Natural killer cell treated with Interleukin-12 subunit alpha and Interleukin-12 subunit beta and Interleukin-15 and Interleukin-18, amount 100 ng/mL, for 72 hours (primary cell): ENCODE measurements around the gene EFNA5. TPM values are rescaled to one million over a fixed set of nuclear protein-coding genes. Genes with fewer than 3 reads are reported as not detected.
"Not testable (repeated sequence)": the region's sequence is repeated elsewhere in the genome, so short reads cannot be mapped to it uniquely, and the experiment has no call there.

Experiments used
- ATAC-seq, 2 donors: fragments of 150-1000 bp; cut with Tn5 transposase in 1 of 2; sonication (Bioruptor Pico), chemical (Tn5 transposase) in 1 of 2; 2 replicates each; pipeline ENCODE4 v1.10.0; 2021
- DNase-seq: peaks from one replicate; pipeline ENCODE4 v3.0.0; 2022; ENCODE audit warnings: low spot score
- H3K27ac Mint-ChIP-seq, 2 donors: 1 replicate in 1 of 2; 2 replicates in 1 of 2; pipeline ENCODE4 v1.8.0; 2022; ENCODE audit warnings: mixed read lengths in 2 of 2, mild to moderate bottlenecking in 1 of 2, moderate library complexity in 1 of 2
- H3K27me3 Mint-ChIP-seq, 2 donors: 1 replicate in 1 of 2; 2 replicates in 1 of 2; pipeline ENCODE4 v1.8.0; 2022; ENCODE audit warnings: mixed read lengths in 2 of 2
- H3K36me3 Mint-ChIP-seq: one replicate; pipeline ENCODE4 v1.8.0; 2022; ENCODE audit warnings: mixed read lengths
- H3K4me1 Mint-ChIP-seq, 2 donors: 1 replicate in 1 of 2; 2 replicates in 1 of 2; pipeline ENCODE4 v1.8.0; 2022; ENCODE audit warnings: low read depth in 2 of 2, mixed read lengths in 2 of 2, mild to moderate bottlenecking in 1 of 2
- H3K4me3 Mint-ChIP-seq: one replicate; pipeline ENCODE4 v1.8.0; 2022; ENCODE audit warnings: mixed read lengths
- H3K9me3 Mint-ChIP-seq: 2 replicates; pipeline ENCODE4 v1.8.0; 2022; ENCODE audit warnings: mixed read lengths
- total RNA-seq, 2 donors: library from RNA; stranded (reverse); gene quantifications; one replicate each; pipeline ENCODE4 v1.2.3, GENCODE V29; 2022

Gene EFNA5
- total RNA-seq, 2 donors from 2014 or later = 1.2 to 2.2 TPM

GRCh38 chr5:107451028-107451427 lies 219.7 kb downstream of the EFNA5 start:
- ATAC-seq (no peak), DNase-seq (no peak)
- Mint-ChIP-seq H3K27ac (no peak overlapping the region), H3K27me3 (peaks cover 0 to 8% of the 10 kb centered on the region in 2 donors), H3K9me3 (peaks cover 2% of the 10 kb centered on the region), H3K4me3 (no peak overlapping the region), H3K36me3 (no peaks in the 10 kb centered on the region), H3K4me1 (peaks cover 11 to 12% of the 10 kb centered on the region in 2 donors)

GRCh38 chr5:107450531-107450930 lies 220.2 kb downstream of the EFNA5 start:
- H3K36me3 Mint-ChIP-seq = no peaks in the 10 kb centered on the region
- no peak for DNase-seq
- peaks cover 0 to 8% of the 10 kb centered on the region in 2 donors for H3K27me3 Mint-ChIP-seq
- ATAC-seq = no peak
- no peak overlapping the region for H3K27ac Mint-ChIP-seq
- H3K4me3 Mint-ChIP-seq = no peak overlapping the region
- peaks cover 9 to 12% of the 10 kb centered on the region in 2 donors for H3K4me1 Mint-ChIP-seq
- H3K9me3 Mint-ChIP-seq = peaks cover 2% of the 10 kb centered on the region

GRCh38 chr5:107449369-107449768 lies 221.4 kb downstream of the EFNA5 start:
- ATAC-seq (no peak), DNase-seq (no peak)
- H3K4me3 Mint-ChIP-seq = no peak overlapping the region
- H3K4me1 Mint-ChIP-seq = peaks cover 5 to 7% of the 10 kb centered on the region in 2 donors
- no peaks in the 10 kb centered on the region for H3K36me3 Mint-ChIP-seq
- H3K9me3 Mint-ChIP-seq = peaks cover 2% of the 10 kb centered on the region
- no peak overlapping the region for H3K27ac Mint-ChIP-seq
- peaks cover 0 to 8% of the 10 kb centered on the region in 2 donors for H3K27me3 Mint-ChIP-seq

- peaks cover 5 to 7% of the 10 kb centered on the region in 2 donors for H3K4me1 Mint-ChIP-seq
- H3K27me3 Mint-ChIP-seq = peaks cover 0 to 8% of the 10 kb centered on the region in 2 donors
- no peak overlapping the region for H3K4me3 Mint-ChIP-seq
- DNase-seq = no peak
- H3K27ac Mint-ChIP-seq = peak overlapping the region in 1 of 2 donors; percentile 51
- ATAC-seq = no peak
- H3K9me3 Mint-ChIP-seq = peaks cover 2% of the 10 kb centered on the region
- H3K36me3 Mint-ChIP-seq = no peaks in the 10 kb centered on the region
Observed at GRCh38 chr5:107447587-107447986, 223.2 kb downstream of the EFNA5 start.

- Mint-ChIP-seq H3K9me3 (peaks cover 2% of the 10 kb centered on the region), H3K27me3 (peaks cover 0 to 8% of the 10 kb centered on the region in 2 donors), H3K36me3 (no peaks in the 10 kb centered on the region), H3K27ac (peak overlapping the region in 1 of 2 donors; percentile 51), H3K4me1 (peaks cover 5 to 7% of the 10 kb centered on the region in 2 donors), H3K4me3 (no peak overlapping the region)
- DNase-seq = no peak
- ATAC-seq = no peak
Observed at GRCh38 chr5:107446972-107447371, 223.8 kb downstream of the EFNA5 start.

- DNase-seq = no peak
- Mint-ChIP-seq H3K4me1 (peaks cover 5 to 7% of the 10 kb centered on the region in 2 donors), H3K27me3 (peaks cover 0 to 5% of the 10 kb centered on the region in 2 donors), H3K4me3 (no peak overlapping the region), H3K36me3 (no peaks in the 10 kb centered on the region), H3K9me3 (peaks cover 2% of the 10 kb centered on the region), H3K27ac (no peak overlapping the region)
- no peak for ATAC-seq
Observed at GRCh38 chr5:107444300-107444699, 226.4 kb downstream of the EFNA5 start.

GRCh38 chr5:107443897-107444296 lies 226.8 kb downstream of the EFNA5 start:
- peaks cover 0 to 5% of the 10 kb centered on the region in 2 donors for H3K27me3 Mint-ChIP-seq
- DNase-seq (no peak), ATAC-seq (no peak)
- no peak overlapping the region for H3K4me3 Mint-ChIP-seq
- H3K9me3 Mint-ChIP-seq = peaks cover 2% of the 10 kb centered on the region
- H3K4me1 Mint-ChIP-seq = peaks cover 5 to 7% of the 10 kb centered on the region in 2 donors
- H3K27ac Mint-ChIP-seq = no peak overlapping the region
- H3K36me3 Mint-ChIP-seq = no peaks in the 10 kb centered on the region

GRCh38 chr5:107442452-107442851 lies 228.3 kb downstream of the EFNA5 start:
- peaks cover 0 to 2% of the 10 kb centered on the region in 2 donors for H3K27me3 Mint-ChIP-seq

GRCh38 chr5:107439832-107440231 lies 230.9 kb downstream of the EFNA5 start:
- ATAC-seq = no peak
- Mint-ChIP-seq H3K27ac (no peak overlapping the region), H3K4me3 (no peak overlapping the region)

More at GRCh38 chr5:107442452-107442851, 228.3 kb downstream of the EFNA5 start:
- DNase-seq (no peak), ATAC-seq (no peak)
- Mint-ChIP-seq H3K27ac (no peak overlapping the region), H3K4me3 (no peak overlapping the region), H3K36me3 (no peaks in the 10 kb centered on the region), H3K4me1 (peaks cover 0 to 3% of the 10 kb centered on the region in 2 donors), H3K9me3 (no peaks in the 10 kb centered on the region)

GRCh38 chr5:107437986-107438510 lies 232.7 kb downstream of the EFNA5 start:
- no peak overlapping the region for H3K27ac Mint-ChIP-seq
- no peak for ATAC-seq
- DNase-seq = no peak
- H3K9me3 Mint-ChIP-seq = no peaks in the 10 kb centered on the region
- H3K4me1 Mint-ChIP-seq = peaks cover 0 to 4% of the 10 kb centered on the region in 2 donors
- no peaks in the 10 kb centered on the region for H3K27me3 Mint-ChIP-seq
- H3K36me3 Mint-ChIP-seq = no peaks in the 10 kb centered on the region
- H3K4me3 Mint-ChIP-seq = no peak overlapping the region

More at GRCh38 chr5:107439832-107440231, 230.9 kb downstream of the EFNA5 start:
- DNase-seq = no peak
- no peaks in the 10 kb centered on the region for H3K36me3 Mint-ChIP-seq
- H3K9me3 Mint-ChIP-seq = no peaks in the 10 kb centered on the region
- no peaks in the 10 kb centered on the region for H3K27me3 Mint-ChIP-seq
- no peaks in the 10 kb centered on the region for H3K4me1 Mint-ChIP-seq

GRCh38 chr5:107437154-107437553 lies 233.6 kb downstream of the EFNA5 start:
- Mint-ChIP-seq H3K27ac (no peak overlapping the region), H3K4me1 (peaks cover 0 to 9% of the 10 kb centered on the region in 2 donors), H3K27me3 (no peaks in the 10 kb centered on the region), H3K9me3 (no peaks in the 10 kb centered on the region), H3K4me3 (no peak overlapping the region), H3K36me3 (no peaks in the 10 kb centered on the region)
- DNase-seq = no peak
- ATAC-seq = no peak

GRCh38 chr5:107436201-107436600 lies 234.5 kb downstream of the EFNA5 start:
- peaks cover 0 to 11% of the 10 kb centered on the region in 2 donors for H3K4me1 Mint-ChIP-seq
- H3K4me3 Mint-ChIP-seq = no peak overlapping the region
- H3K9me3 Mint-ChIP-seq = no peaks in the 10 kb centered on the region
- DNase-seq (no peak), ATAC-seq (no peak)
- H3K36me3 Mint-ChIP-seq = no peaks in the 10 kb centered on the region
- no peaks in the 10 kb centered on the region for H3K27me3 Mint-ChIP-seq
- peak overlapping the region in 1 of 2 donors; percentile 29 for H3K27ac Mint-ChIP-seq

- H3K9me3 Mint-ChIP-seq = no peaks in the 10 kb centered on the region
- H3K36me3 Mint-ChIP-seq = no peaks in the 10 kb centered on the region
Observed at GRCh38 chr5:107435061-107435460, 235.7 kb downstream of the EFNA5 start.

GRCh38 chr5:107433646-107434045 lies 237.1 kb downstream of the EFNA5 start:
- DNase-seq, H3K4me3 Mint-ChIP-seq, H3K9me3 Mint-ChIP-seq, H3K36me3 Mint-ChIP-seq, H3K27me3 Mint-ChIP-seq, ATAC-seq: not testable (repeated sequence)
- Mint-ChIP-seq H3K27ac (peak overlapping the region in 1 of 2 donors; percentile 48), H3K4me1 (peaks cover 8 to 20% of the 10 kb centered on the region in 2 donors)

More at GRCh38 chr5:107435061-107435460, 235.7 kb downstream of the EFNA5 start:
- Mint-ChIP-seq H3K27ac (no peak overlapping the region), H3K4me1 (peaks cover 3 to 11% of the 10 kb centered on the region in 2 donors), H3K27me3 (no peaks in the 10 kb centered on the region), H3K4me3 (no peak overlapping the region)
- DNase-seq = no peak
- no peak for ATAC-seq

- H3K27ac Mint-ChIP-seq = no peak overlapping the region
- no peak overlapping the region for H3K4me3 Mint-ChIP-seq
- H3K4me1 Mint-ChIP-seq = peaks cover 15 to 27% of the 10 kb centered on the region in 2 donors
- no peaks in the 10 kb centered on the region for H3K9me3 Mint-ChIP-seq
- no peaks in the 10 kb centered on the region for H3K27me3 Mint-ChIP-seq
- no peak for ATAC-seq
- no peaks in the 10 kb centered on the region for H3K36me3 Mint-ChIP-seq
- DNase-seq = no peak
Observed at GRCh38 chr5:107431998-107432397, 238.7 kb downstream of the EFNA5 start.
